ENCODE measurements around the gene HEATR1.
A peak's percentile ranks its signal among the peaks of the same experiment; 100 is the strongest.

The HEATR1 gene

GRCh38 chr1:236545621-236546169 lies 58.6 kb downstream of the HEATR1 start:
- DNase-seq = no peak

- DNase-seq = no peak
Measured at GRCh38 chr1:236543065-236543669, 61.1 kb downstream of the HEATR1 start.

GRCh38 chr1:236541710-236542109 lies 62.6 kb downstream of the HEATR1 start:
- no peak for DNase-seq

GRCh38 chr1:236540813-236541465 lies 63.4 kb downstream of the HEATR1 start:
- no peak for DNase-seq

- DNase-seq = no peak
Measured at GRCh38 chr1:236536540-236536939, 67.8 kb downstream of the HEATR1 start.

GRCh38 chr1:236535662-236536161 lies 68.6 kb downstream of the HEATR1 start:
- no peak for DNase-seq

GRCh38 chr1:236535190-236535589 lies 69.1 kb downstream of the HEATR1 start:
- DNase-seq = no peak

GRCh38 chr1:236534151-236534651 lies 70.1 kb downstream of the HEATR1 start:
- no peak for DNase-seq

- DNase-seq = no peak
Measured at GRCh38 chr1:236532850-236533249, 71.5 kb downstream of the HEATR1 start.

GRCh38 chr1:236530959-236531358 lies 73.4 kb downstream of the HEATR1 start:
- DNase-seq = no peak

GRCh38 chr1:236530286-236530685 lies 74.0 kb downstream of the HEATR1 start:
- DNase-seq = no peak

- DNase-seq = no peak
Measured at GRCh38 chr1:236526079-236526478, 78.2 kb downstream of the HEATR1 start.

GRCh38 chr1:236524895-236525184 lies 79.5 kb downstream of the HEATR1 start:
- no peak for DNase-seq

- DNase-seq = peak; percentile 83
Measured at GRCh38 chr1:236524142-236524894, 80.0 kb downstream of the HEATR1 start.

- DNase-seq = peak; percentile 86
Measured at GRCh38 chr1:236523704-236524141, 80.6 kb downstream of the HEATR1 start, which contains the start of gene LGALS8. Gene LGALS8 (plus strand): TSS chr1:236523982. CDS start chr1:236526071, 2,089 bp downstream.

GRCh38 chr1:236522937-236523703 lies 81.2 kb downstream of the HEATR1 start:
- DNase-seq = peak; percentile 87

GRCh38 chr1:236520445-236521005 lies 83.8 kb downstream of the HEATR1 start:
- no peak for DNase-seq

- no peak for DNase-seq
Measured at GRCh38 chr1:236518322-236518721, 86.0 kb downstream of the HEATR1 start.

- DNase-seq = peak; percentile 27
Measured at GRCh38 chr1:236516929-236517704, 87.2 kb downstream of the HEATR1 start.

GRCh38 chr1:236515443-236515958 lies 88.8 kb downstream of the HEATR1 start:
- DNase-seq = no peak
